ENCODE measurements around the gene GALNT1. TPM values are rescaled to one million over a fixed set of nuclear protein-coding genes. Genes with fewer than 3 reads are reported as not detected.

The GALNT1 gene
- total RNA-seq, 1 experiment from 2014 or later, result 54.7 TPM

DNA sequence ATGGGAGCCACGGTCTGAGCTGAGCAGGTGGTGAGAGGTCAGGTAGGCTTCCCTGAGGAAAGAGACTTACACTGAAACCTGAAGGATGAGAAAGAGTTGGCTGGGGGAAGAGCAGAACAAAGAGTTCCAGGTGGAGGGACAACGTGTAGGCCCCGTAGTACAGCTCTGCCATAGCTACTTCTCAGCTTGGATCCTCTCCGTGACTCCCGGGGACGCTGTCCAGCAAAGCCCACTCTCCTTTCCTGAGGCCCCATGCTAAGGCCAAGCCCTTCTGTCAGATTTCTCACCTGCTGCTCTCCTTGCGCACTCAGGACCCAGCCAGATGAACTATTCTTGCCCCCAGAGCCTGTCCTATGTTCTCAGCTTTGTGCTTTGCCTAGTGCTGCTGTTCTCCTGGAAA lies 173.8 kb downstream of the GALNT1 start (continued):
- TF ChIP-seq, protein P1, sequence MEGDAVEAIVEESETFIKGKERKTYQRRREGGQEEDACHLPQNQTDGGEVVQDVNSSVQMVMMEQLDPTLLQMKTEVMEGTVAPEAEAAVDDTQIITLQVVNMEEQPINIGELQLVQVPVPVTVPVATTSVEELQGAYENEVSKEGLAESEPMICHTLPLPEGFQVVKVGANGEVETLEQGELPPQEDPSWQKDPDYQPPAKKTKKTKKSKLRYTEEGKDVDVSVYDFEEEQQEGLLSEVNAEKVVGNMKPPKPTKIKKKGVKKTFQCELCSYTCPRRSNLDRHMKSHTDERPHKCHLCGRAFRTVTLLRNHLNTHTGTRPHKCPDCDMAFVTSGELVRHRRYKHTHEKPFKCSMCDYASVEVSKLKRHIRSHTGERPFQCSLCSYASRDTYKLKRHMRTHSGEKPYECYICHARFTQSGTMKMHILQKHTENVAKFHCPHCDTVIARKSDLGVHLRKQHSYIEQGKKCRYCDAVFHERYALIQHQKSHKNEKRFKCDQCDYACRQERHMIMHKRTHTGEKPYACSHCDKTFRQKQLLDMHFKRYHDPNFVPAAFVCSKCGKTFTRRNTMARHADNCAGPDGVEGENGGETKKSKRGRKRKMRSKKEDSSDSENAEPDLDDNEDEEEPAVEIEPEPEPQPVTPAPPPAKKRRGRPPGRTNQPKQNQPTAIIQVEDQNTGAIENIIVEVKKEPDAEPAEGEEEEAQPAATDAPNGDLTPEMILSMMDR (IDR thresholded peaks at IDR 0.05 in 2 of 3, conservative IDR thresholded peaks at IDR 0.05 in 1 of 3; ENCODE audit: borderline replicate concordance in 1 of 3, insufficient read depth in 1 of 3, low read depth in 2 of 3, low read length in 2 of 3), result no peak
- TF ChIP-seq ZNF274 (IDR thresholded peaks at IDR 0.05; ENCODE audit: low read depth, low read length) (no peak), EZH2phosphoT487 (IDR thresholded peaks at IDR 0.05; ENCODE audit: borderline replicate concordance) (no peak), JUND (IDR thresholded peaks at IDR 0.05) (no peak), SRF (IDR thresholded peaks at IDR 0.05; ENCODE audit: low read depth) (no peak)

DNA sequence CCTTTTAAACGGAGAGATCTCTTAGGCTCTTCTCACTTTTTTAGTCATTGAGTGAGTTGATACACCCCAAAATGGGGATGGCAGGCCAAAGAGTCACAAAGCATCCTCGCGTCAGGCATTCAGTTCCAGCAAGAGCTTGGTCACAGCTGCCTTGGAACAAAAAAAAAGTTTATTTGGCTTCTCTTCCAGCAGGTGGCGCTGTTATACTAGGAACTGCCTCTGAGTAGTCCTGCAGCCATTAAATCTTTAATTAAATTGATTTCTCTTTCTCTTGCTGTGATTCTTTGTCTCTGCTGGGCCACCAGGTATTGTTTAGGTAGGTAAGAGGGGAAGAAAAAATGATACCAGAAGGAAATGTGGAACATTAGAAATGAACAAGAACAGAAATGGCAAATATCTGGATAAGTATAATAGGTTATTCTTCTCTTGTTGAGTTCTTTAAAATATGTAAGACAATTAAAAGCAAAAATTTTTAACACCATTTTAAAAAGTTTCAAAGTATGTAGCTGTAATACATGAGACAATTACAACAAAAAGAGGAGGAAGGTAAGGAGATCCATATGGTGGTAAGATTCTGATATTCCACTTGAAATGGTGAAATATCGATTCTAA lies 175.1 kb downstream of the GALNT1 start:
- H3K9ac ChIP-seq (ENCODE audit: low read length), result no peak overlapping the region
- no peaks in the 10 kb centered on the region for H4K20me1 ChIP-seq (ENCODE audit: insufficient read depth)
- CTCF ChIA-PET, result interaction anchor here (0.6 to 1.9 kb wide), 8 partner anchors 20 to 528 kb away, joined by 3 to 12 read pairs (median 5); partner anchors contain the start of gene RMP24
- no peaks in the 10 kb centered on the region for H3K9me3 ChIP-seq (ENCODE audit: control insufficient read depth in 1 of 2, insufficient read depth in 1 of 2, low read depth in 1 of 2, low read length in 2 of 2)
- H3K79me2 ChIP-seq (ENCODE audit: insufficient read depth, low read length), result no peaks in the 10 kb centered on the region
- no peak overlapping the region for H3K27ac ChIP-seq (ENCODE audit: low read depth, low read length)
- no peaks in the 10 kb centered on the region for H3K36me3 ChIP-seq (ENCODE audit: control insufficient read depth in 1 of 2, insufficient read depth in 2 of 2, low read length in 2 of 2)
- peak; percentile 85 for ATAC-seq
- H3K9me2 ChIP-seq (ENCODE audit: insufficient read depth), result no peaks in the 10 kb centered on the region
- TF ChIP-seq, protein P1 (IDR thresholded peaks at IDR 0.05 in 2 of 3, conservative IDR thresholded peaks at IDR 0.05 in 1 of 3; ENCODE audit: borderline replicate concordance in 1 of 3, insufficient read depth in 1 of 3, low read depth in 2 of 3, low read length in 2 of 3), result peak; percentile 55 to 88 (median 77); a peak in 5 of 6 replicates
- TF ChIP-seq POLR2A (IDR thresholded peaks at IDR 0.05; ENCODE audit: borderline replicate concordance, extremely low read depth, insufficient read depth, insufficient read length), result no peak
- no peak for TF ChIP-seq TCF7L2 (IDR thresholded peaks at IDR 0.05; ENCODE audit: borderline replicate concordance, extremely low read depth, insufficient read depth, insufficient read length)
- peak; percentile 91 for TF ChIP-seq RAD21 (IDR thresholded peaks at IDR 0.05; ENCODE audit: low read depth)
- H3K27me3 ChIP-seq (ENCODE audit: insufficient read depth, low read length), result no peaks in the 10 kb centered on the region; the same call in 1 of the 2 replicates
- POLR2A ChIA-PET, result interaction anchor here (0.6 kb wide), 1 partner anchor 151 kb away, joined by 4 read pairs; no protein-coding TSS in a partner anchor
- no peak overlapping the region for H3K4me3 ChIP-seq (replicated peaks in 1 of 2; ENCODE audit: low read depth in 1 of 2, low read length in 2 of 2)
- peak; percentile 40 for DNase-seq (ENCODE audit: low read depth, low spot score)
- peak overlapping the region; percentile 79 for H2AFZ ChIP-seq (ENCODE audit: low read depth, low read length, poor library complexity, severe bottlenecking)
- H3K4me1 ChIP-seq (ENCODE audit: control insufficient read depth in 1 of 2, insufficient read depth in 2 of 2, low read length in 2 of 2), result no peaks in the 10 kb centered on the region
- RAD21 ChIA-PET (ENCODE audit: low non-redundant PET in 1 of 2, low total read pairs in 2 of 2, uncharacterized antibody in 2 of 2, unreplicated experiment in 2 of 2), result interaction anchor here in 1 of 2 experiments (0.7 kb wide), 1 partner anchor 528 kb away, joined by 3 read pairs; no protein-coding TSS in a partner anchor
- intact Hi-C loops (cut with micrococcal nuclease), result loop anchor here (1.0 to 2.0 kb wide), 2 partner anchors 194 to 528 kb away; no protein-coding TSS in a partner anchor
- no peak overlapping the region for H3K4me2 ChIP-seq (ENCODE audit: low read length)
- BruUV-seq (replicated peaks), result no TSS peak

Small RNA genes lying within 50 kb of the gene (microRNA-seq; reads per million reads assigned to microRNA genes)
- not detected for gene MIR3975 (ENCODE audit: borderline number of aligned reads)

Other genes with a start within 250 kb of the GALNT1 start
- 54.7 TPM for gene ZNF24, start 237.3 kb upstream of the GALNT1 start, total RNA-seq (2021; ENCODE audit: unreplicated experiment)
- gene ZNF396, start 204.4 kb upstream of the GALNT1 start, total RNA-seq (2021; ENCODE audit: unreplicated experiment), result 1.3 TPM
- gene INO80C, start 83.8 kb upstream of the GALNT1 start, total RNA-seq (2021; ENCODE audit: unreplicated experiment), result 30.7 TPM